HEK293 (cell line): ENCODE results near the gene C3AR1.

Experiments
- AEBP2 ChIP-seq: fragments of 450-650 bp; formaldehyde crosslinking; IDR thresholded peaks from 2 replicates; pipeline ENCODE4 v1.5.1; 2016; ENCODE audit warnings: missing biosample characterization, missing genetic modification characterization, borderline replicate concordance
- BCL6B ChIP-seq: fragments of 450-650 bp; formaldehyde crosslinking; IDR thresholded peaks from 2 replicates; pipeline ENCODE4 v1.5.1; 2017; ENCODE audit warnings: missing biosample characterization, missing genetic modification characterization
- GLIS1 ChIP-seq: fragments of 450-650 bp; formaldehyde crosslinking; IDR thresholded peaks from 2 replicates; pipeline ENCODE4 v1.5.1; 2016; ENCODE audit warnings: missing biosample characterization, missing genetic modification characterization
- KLF16 ChIP-seq: fragments of 450-650 bp; formaldehyde crosslinking; IDR thresholded peaks from 2 replicates; pipeline ENCODE4 v1.5.1; 2017; ENCODE audit warnings: missing biosample characterization, missing genetic modification characterization
- ZBTB26 ChIP-seq: fragments of 450-650 bp; formaldehyde crosslinking; optimal IDR thresholded peaks from 2 replicates; pipeline ENCODE3; 2016; ENCODE audit warnings: missing biosample characterization, mild to moderate bottlenecking, missing genetic modification characterization
- ZBTB48 ChIP-seq: fragments of 450-650 bp; formaldehyde crosslinking; IDR thresholded peaks from 2 replicates; pipeline ENCODE4 v1.5.1; 2016; ENCODE audit warnings: missing biosample characterization, missing genetic modification characterization
- ZFP37 ChIP-seq: fragments of 450-650 bp; formaldehyde crosslinking; IDR thresholded peaks from 2 replicates; pipeline ENCODE4 v1.5.1; 2016; ENCODE audit warnings: missing biosample characterization, missing genetic modification characterization
- ZNF121 ChIP-seq: fragments of 450-650 bp; formaldehyde crosslinking; IDR thresholded peaks from 2 replicates; pipeline ENCODE4 v1.5.1; 2016; ENCODE audit warnings: missing biosample characterization, missing genetic modification characterization
- ZNF248 ChIP-seq: fragments of 450-650 bp; formaldehyde crosslinking; IDR thresholded peaks from 2 replicates; pipeline ENCODE4 v1.5.1; 2017; ENCODE audit warnings: missing biosample characterization, missing genetic modification characterization
- ZNF302 ChIP-seq: fragments of 450-650 bp; formaldehyde crosslinking; IDR thresholded peaks from 2 replicates; pipeline ENCODE4 v1.5.1; 2016; ENCODE audit warnings: missing biosample characterization, missing genetic modification characterization, low read depth
- ZNF423 ChIP-seq: fragments of 450-650 bp; formaldehyde crosslinking; IDR thresholded peaks from 2 replicates; pipeline ENCODE4 v1.5.1; 2016; ENCODE audit warnings: missing biosample characterization, missing genetic modification characterization
- ZNF513 ChIP-seq: fragments of 450-650 bp; IDR thresholded peaks from 2 replicates; pipeline ENCODE4 v1.5.1; 2018; ENCODE audit warnings: missing biosample characterization, missing genetic modification characterization
- ZNF561 ChIP-seq: fragments of 450-650 bp; IDR thresholded peaks from 2 replicates; pipeline ENCODE4 v1.5.1; 2018; ENCODE audit warnings: missing biosample characterization, missing genetic modification characterization, borderline replicate concordance
- ZNF610 ChIP-seq: fragments of 450-650 bp; formaldehyde crosslinking; IDR thresholded peaks from 2 replicates; pipeline ENCODE4 v1.5.1; 2016; ENCODE audit warnings: missing biosample characterization, missing genetic modification characterization, borderline replicate concordance
- ZNF670 ChIP-seq: fragments of 450-650 bp; formaldehyde crosslinking; IDR thresholded peaks from 2 replicates; pipeline ENCODE4 v1.5.1; 2016; ENCODE audit warnings: missing biosample characterization, missing genetic modification characterization, low read depth
- ZNF76 ChIP-seq: fragments of 450-650 bp; formaldehyde crosslinking; IDR thresholded peaks from 2 replicates; pipeline ENCODE4; 2016; ENCODE audit warnings: low read depth, missing biosample characterization, missing genetic modification characterization, borderline replicate concordance
- ZNF791 ChIP-seq: fragments of 450-650 bp; formaldehyde crosslinking; IDR thresholded peaks from 2 replicates; pipeline ENCODE4 v1.5.1; 2016; ENCODE audit warnings: missing biosample characterization, missing genetic modification characterization
- ZSCAN23 ChIP-seq: fragments of 450-650 bp; formaldehyde crosslinking; IDR thresholded peaks from 2 replicates; pipeline ENCODE4 v1.5.1; 2016; ENCODE audit warnings: missing biosample characterization, missing genetic modification characterization
- ZSCAN30 ChIP-seq: fragments of 450-650 bp; IDR thresholded peaks from 2 replicates; pipeline ENCODE4 v1.5.1; 2018; ENCODE audit warnings: missing biosample characterization, mild to moderate bottlenecking, missing genetic modification characterization, moderate library complexity
- TF ChIP-seq, protein P1 (sequence below): fragments of 450-650 bp; formaldehyde crosslinking; IDR thresholded peaks from 2 replicates; pipeline ENCODE4 v1.5.1; 2016; ENCODE audit warnings: missing biosample characterization, missing genetic modification characterization
- TF ChIP-seq, protein P2 (sequence below): fragments of 450-650 bp; formaldehyde crosslinking; IDR thresholded peaks from 2 replicates; pipeline ENCODE4 v1.5.1; 2016; ENCODE audit warnings: missing biosample characterization, missing genetic modification characterization
- TF ChIP-seq, protein P3 (sequence below): fragments of 450-650 bp; formaldehyde crosslinking; IDR thresholded peaks from 2 replicates; pipeline ENCODE4 v1.5.1; 2016; ENCODE audit warnings: missing biosample characterization, missing genetic modification characterization, low read depth
- TF ChIP-seq, protein P4 (sequence below): fragments of 450-650 bp; formaldehyde crosslinking; IDR thresholded peaks from 2 replicates; pipeline ENCODE4 v1.5.1; 2016; ENCODE audit warnings: missing biosample characterization, missing genetic modification characterization
- TF ChIP-seq, protein P5 (sequence below): fragments of 450-650 bp; formaldehyde crosslinking; IDR thresholded peaks from 2 replicates; pipeline ENCODE4 v1.5.1; 2016; ENCODE audit warnings: missing biosample characterization, missing genetic modification characterization

Gene C3AR1

GRCh38 chr12:8032242-8033152, 33.7 kb downstream of the C3AR1 start, which contains the start of gene FOXJ2 (continued):
- TF ChIP-seq, protein P1, sequence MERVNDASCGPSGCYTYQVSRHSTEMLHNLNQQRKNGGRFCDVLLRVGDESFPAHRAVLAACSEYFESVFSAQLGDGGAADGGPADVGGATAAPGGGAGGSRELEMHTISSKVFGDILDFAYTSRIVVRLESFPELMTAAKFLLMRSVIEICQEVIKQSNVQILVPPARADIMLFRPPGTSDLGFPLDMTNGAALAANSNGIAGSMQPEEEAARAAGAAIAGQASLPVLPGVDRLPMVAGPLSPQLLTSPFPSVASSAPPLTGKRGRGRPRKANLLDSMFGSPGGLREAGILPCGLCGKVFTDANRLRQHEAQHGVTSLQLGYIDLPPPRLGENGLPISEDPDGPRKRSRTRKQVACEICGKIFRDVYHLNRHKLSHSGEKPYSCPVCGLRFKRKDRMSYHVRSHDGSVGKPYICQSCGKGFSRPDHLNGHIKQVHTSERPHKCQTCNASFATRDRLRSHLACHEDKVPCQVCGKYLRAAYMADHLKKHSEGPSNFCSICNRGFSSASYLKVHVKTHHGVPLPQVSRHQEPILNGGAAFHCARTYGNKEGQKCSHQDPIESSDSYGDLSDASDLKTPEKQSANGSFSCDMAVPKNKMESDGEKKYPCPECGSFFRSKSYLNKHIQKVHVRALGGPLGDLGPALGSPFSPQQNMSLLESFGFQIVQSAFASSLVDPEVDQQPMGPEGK (tag by site-specific recombination) = peak; percentile 17
- TF ChIP-seq ZNF610 (tag by site-specific recombination) = no peak
- TF ChIP-seq KLF16 (tag by site-specific recombination) = peak; percentile 49; the same call in 1 of the 2 replicates
- TF ChIP-seq, protein P2, sequence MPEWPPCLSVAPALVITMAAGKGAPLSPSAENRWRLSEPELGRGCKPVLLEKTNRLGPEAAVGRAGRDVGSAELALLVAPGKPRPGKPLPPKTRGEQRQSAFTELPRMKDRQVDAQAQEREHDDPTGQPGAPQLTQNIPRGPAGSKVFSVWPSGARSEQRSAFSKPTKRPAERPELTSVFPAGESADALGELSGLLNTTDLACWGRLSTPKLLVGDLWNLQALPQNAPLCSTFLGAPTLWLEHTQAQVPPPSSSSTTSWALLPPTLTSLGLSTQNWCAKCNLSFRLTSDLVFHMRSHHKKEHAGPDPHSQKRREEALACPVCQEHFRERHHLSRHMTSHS (tag by site-specific recombination) = no peak
- TF ChIP-seq ZNF423 (tag by site-specific recombination) = peak; percentile 68; the same call in 1 of the 2 replicates
- peak; percentile 23; the same call in 1 of the 2 replicates for TF ChIP-seq ZSCAN30 (tag by site-specific recombination)
- TF ChIP-seq, protein P3, sequence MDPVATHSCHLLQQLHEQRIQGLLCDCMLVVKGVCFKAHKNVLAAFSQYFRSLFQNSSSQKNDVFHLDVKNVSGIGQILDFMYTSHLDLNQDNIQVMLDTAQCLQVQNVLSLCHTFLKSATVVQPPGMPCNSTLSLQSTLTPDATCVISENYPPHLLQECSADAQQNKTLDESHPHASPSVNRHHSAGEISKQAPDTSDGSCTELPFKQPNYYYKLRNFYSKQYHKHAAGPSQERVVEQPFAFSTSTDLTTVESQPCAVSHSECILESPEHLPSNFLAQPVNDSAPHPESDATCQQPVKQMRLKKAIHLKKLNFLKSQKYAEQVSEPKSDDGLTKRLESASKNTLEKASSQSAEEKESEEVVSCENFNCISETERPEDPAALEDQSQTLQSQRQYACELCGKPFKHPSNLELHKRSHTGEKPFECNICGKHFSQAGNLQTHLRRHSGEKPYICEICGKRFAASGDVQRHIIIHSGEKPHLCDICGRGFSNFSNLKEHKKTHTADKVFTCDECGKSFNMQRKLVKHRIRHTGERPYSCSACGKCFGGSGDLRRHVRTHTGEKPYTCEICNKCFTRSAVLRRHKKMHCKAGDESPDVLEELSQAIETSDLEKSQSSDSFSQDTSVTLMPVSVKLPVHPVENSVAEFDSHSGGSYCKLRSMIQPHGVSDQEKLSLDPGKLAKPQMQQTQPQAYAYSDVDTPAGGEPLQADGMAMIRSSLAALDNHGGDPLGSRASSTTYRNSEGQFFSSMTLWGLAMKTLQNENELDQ (tag by site-specific recombination) = no peak
- TF ChIP-seq ZFP37 (tag by site-specific recombination) = no peak
- no peak for TF ChIP-seq ZNF670 (tag by site-specific recombination)
- TF ChIP-seq GLIS1 (tag by site-specific recombination) = peak; percentile 75
- TF ChIP-seq ZBTB26 (tag by site-specific recombination) = peak; percentile 89
- peak; percentile 58; the same call in 1 of the 2 replicates for TF ChIP-seq ZNF561 (tag by site-specific recombination)
- TF ChIP-seq, protein P4, sequence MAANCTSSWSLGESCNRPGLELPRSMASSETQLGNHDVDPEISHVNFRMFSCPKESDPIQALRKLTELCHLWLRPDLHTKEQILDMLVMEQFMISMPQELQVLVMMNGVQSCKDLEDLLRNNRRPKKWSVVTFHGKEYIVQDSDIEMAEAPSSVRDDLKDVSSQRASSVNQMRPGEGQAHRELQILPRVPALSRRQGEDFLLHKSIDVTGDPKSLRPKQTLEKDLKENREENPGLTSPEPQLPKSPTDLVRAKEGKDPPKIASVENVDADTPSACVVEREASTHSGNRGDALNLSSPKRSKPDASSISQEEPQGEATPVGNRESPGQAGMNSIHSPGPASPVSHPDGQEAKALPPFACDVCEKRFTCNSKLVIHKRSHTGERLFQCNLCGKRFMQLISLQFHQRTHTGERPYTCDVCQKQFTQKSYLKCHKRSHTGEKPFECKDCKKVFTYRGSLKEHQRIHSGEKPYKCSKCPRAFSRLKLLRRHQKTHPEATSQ = no peak
- TF ChIP-seq AEBP2 (tag by site-specific recombination) = no peak
- TF ChIP-seq ZNF513 (tag by site-specific recombination) = 0 out of 2 replicates have a peak, but pooled peaks have one; percentile 23
- TF ChIP-seq ZNF76 = peak; percentile 80
- TF ChIP-seq BCL6B (tag by site-specific recombination) = no peak
- no peak for TF ChIP-seq ZNF791
- TF ChIP-seq, protein P5, sequence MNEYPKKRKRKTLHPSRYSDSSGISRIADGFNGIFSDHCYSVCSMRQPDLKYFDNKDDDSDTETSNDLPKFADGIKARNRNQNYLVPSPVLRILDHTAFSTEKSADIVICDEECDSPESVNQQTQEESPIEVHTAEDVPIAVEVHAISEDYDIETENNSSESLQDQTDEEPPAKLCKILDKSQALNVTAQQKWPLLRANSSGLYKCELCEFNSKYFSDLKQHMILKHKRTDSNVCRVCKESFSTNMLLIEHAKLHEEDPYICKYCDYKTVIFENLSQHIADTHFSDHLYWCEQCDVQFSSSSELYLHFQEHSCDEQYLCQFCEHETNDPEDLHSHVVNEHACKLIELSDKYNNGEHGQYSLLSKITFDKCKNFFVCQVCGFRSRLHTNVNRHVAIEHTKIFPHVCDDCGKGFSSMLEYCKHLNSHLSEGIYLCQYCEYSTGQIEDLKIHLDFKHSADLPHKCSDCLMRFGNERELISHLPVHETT (tag by site-specific recombination) = no peak
- TF ChIP-seq ZNF302 = no peak
- 0 out of 2 replicates have a peak, but pooled peaks have one; percentile 50 for TF ChIP-seq ZBTB48 (tag by site-specific recombination)
- TF ChIP-seq ZNF121 (tag by site-specific recombination) = peak; percentile 90
- TF ChIP-seq ZNF248 (tag by site-specific recombination) = no peak
- no peak for TF ChIP-seq ZSCAN23 (tag by site-specific recombination)
